A673 (cell line): ENCODE measurements around the gene RFX2. TPM values are rescaled to one million over a fixed set of nuclear protein-coding genes. Genes with fewer than 3 reads are reported as not detected.

Experiments
- BruUV-seq: library from RNA; stranded (reverse); fragments of 400-500 nt; replicated peaks from 2 replicates; lab custom pipeline; 2021; lab: Mats Ljungman, UMichigan
- CTCF ChIA-PET: fragments of 300-600 bp; sonication (Branson Sonifier 250); formaldehyde crosslinking; loops from one replicate; lab custom pipeline; 2022; ENCODE audit warnings: antibody characterized with exemption; lab: Charles Lee
- POLR2A ChIA-PET: fragments of 300-600 bp; sonication (Branson Sonifier 250); formaldehyde crosslinking; loops from one replicate; lab custom pipeline; 2022; ENCODE audit warnings: antibody characterized with exemption; ENCODE audit not compliant: low non-redundant PET; lab: Charles Lee
- DNase-seq: peaks from one replicate; pipeline ENCODE4 v3.0.0-alpha.2; 2015; ENCODE audit warnings: low spot score
- H3K27ac ChIP-seq: fragments of 200-600 bp; sonication (generic); 2 replicates; pipeline ENCODE4 v1.5.1; 2016; ENCODE audit warnings: mixed run types, low read depth, mild to moderate bottlenecking, mixed read lengths, antibody characterized with exemption, low read length; ENCODE audit not compliant: poor library complexity, severe bottlenecking
- H3K27me3 ChIP-seq: fragments of 200-600 bp; sonication (generic); replicated peaks from 2 replicates; pipeline ENCODE4 v1.6.1; 2017; ENCODE audit warnings: mixed run types, low read depth, mild to moderate bottlenecking, mixed read lengths, antibody characterized with exemption, low read length; ENCODE audit not compliant: insufficient read depth, poor library complexity
- H3K36me3 ChIP-seq: fragments of 200-600 bp; sonication (generic); 2 replicates; pipeline ENCODE4 v1.6.1; 2016; ENCODE audit warnings: mixed run types, mild to moderate bottlenecking, mixed read lengths, antibody characterized with exemption, low read length; ENCODE audit not compliant: insufficient read depth, poor library complexity, severe bottlenecking
- H3K4me1 ChIP-seq: fragments of 200-600 bp; sonication (generic); 2 replicates; pipeline ENCODE4 v1.6.1; 2017; ENCODE audit warnings: mixed run types, mild to moderate bottlenecking, mixed read lengths, antibody characterized with exemption, low read length; ENCODE audit not compliant: insufficient read depth, poor library complexity, severe bottlenecking
- H3K4me3 ChIP-seq: fragments of 200-600 bp; sonication (generic); 2 replicates; pipeline ENCODE4 v1.5.1; 2016; ENCODE audit warnings: low read depth, mixed run types, mild to moderate bottlenecking, mixed read lengths, low read length; ENCODE audit not compliant: poor library complexity, severe bottlenecking
- H3K9me3 ChIP-seq: fragments of 200-600 bp; sonication (generic); 2 replicates; pipeline ENCODE4 v1.6.1; 2016; ENCODE audit warnings: mixed run types, low read depth, mild to moderate bottlenecking, mixed read lengths, antibody characterized with exemption, low read length; ENCODE audit not compliant: poor library complexity, severe bottlenecking
- EZH2 ChIP-seq: fragments of 200-600 bp; sonication (generic); IDR thresholded peaks from 2 replicates; pipeline ENCODE4 v1.6.1; 2017; ENCODE audit warnings: borderline replicate concordance, low read depth, mild to moderate bottlenecking, mixed read lengths, antibody characterized with exemption, low read length; ENCODE audit not compliant: poor library complexity, severe bottlenecking
- intact Hi-C: fragments of 100-400 bp; cut with micrococcal nuclease; formaldehyde crosslinking; loops from one replicate; pipeline ENCODE4 v1.10.0; 2022; ENCODE audit not compliant: unreplicated experiment
- total RNA-seq: library from RNA; stranded (reverse); gene quantifications from 2 replicates; pipeline ENCODE4 v1.2.3, GENCODE V29; 2021
- TF ChIP-seq, protein P1 (sequence below): fragments of 300-800, 200-600 bp; sonication (generic); conservative IDR thresholded peaks from 2 replicates; pipeline ENCODE4 v1.5.1; 2017; ENCODE audit warnings: low read depth, mild to moderate bottlenecking, antibody characterized with exemption, low read length, moderate library complexity, mixed read lengths

Gene RFX2
- total RNA-seq, 1 experiment from 2014 or later: 11.7 TPM

GRCh38 chr19:6101291-6101825 lies 8.9 kb downstream of the RFX2 start:
- H3K27ac ChIP-seq: no peak overlapping the region
- no peak for TF ChIP-seq EZH2
- TF ChIP-seq, protein P1, sequence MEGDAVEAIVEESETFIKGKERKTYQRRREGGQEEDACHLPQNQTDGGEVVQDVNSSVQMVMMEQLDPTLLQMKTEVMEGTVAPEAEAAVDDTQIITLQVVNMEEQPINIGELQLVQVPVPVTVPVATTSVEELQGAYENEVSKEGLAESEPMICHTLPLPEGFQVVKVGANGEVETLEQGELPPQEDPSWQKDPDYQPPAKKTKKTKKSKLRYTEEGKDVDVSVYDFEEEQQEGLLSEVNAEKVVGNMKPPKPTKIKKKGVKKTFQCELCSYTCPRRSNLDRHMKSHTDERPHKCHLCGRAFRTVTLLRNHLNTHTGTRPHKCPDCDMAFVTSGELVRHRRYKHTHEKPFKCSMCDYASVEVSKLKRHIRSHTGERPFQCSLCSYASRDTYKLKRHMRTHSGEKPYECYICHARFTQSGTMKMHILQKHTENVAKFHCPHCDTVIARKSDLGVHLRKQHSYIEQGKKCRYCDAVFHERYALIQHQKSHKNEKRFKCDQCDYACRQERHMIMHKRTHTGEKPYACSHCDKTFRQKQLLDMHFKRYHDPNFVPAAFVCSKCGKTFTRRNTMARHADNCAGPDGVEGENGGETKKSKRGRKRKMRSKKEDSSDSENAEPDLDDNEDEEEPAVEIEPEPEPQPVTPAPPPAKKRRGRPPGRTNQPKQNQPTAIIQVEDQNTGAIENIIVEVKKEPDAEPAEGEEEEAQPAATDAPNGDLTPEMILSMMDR: no peak
- no TSS peak for BruUV-seq
- H3K4me1 ChIP-seq: peaks cover 12% of the 10 kb centered on the region
- DNase-seq: no peak
- intact Hi-C loops: no loop called here
- no peak overlapping the region for H3K4me3 ChIP-seq
- CTCF ChIA-PET: no interaction called here
- no peaks in the 10 kb centered on the region for H3K27me3 ChIP-seq
- no peaks in the 10 kb centered on the region for H3K36me3 ChIP-seq
- POLR2A ChIA-PET: no interaction called here
- H3K9me3 ChIP-seq: no peaks in the 10 kb centered on the region

- no peaks in the 10 kb centered on the region for H3K27me3 ChIP-seq
- DNase-seq: peak; percentile 64
- H3K4me3 ChIP-seq: no peak overlapping the region
- ChIA-PET POLR2A (interaction anchor here (0.6 kb wide), 1 partner anchor 10 kb away, joined by 8 read pairs; no protein-coding TSS in a partner anchor), CTCF (no interaction called here)
- peaks cover 12% of the 10 kb centered on the region for H3K4me1 ChIP-seq
- intact Hi-C loops: no loop called here
- no peak for TF ChIP-seq EZH2
- TF ChIP-seq, protein P1: no peak
- peak overlapping the region; percentile 72 for H3K27ac ChIP-seq
- H3K9me3 ChIP-seq: no peaks in the 10 kb centered on the region
- no peaks in the 10 kb centered on the region for H3K36me3 ChIP-seq
- BruUV-seq: no TSS peak
These were observed 9.9 kb downstream of the RFX2 start for GRCh38 chr19:6100284-6100915.

DNA sequence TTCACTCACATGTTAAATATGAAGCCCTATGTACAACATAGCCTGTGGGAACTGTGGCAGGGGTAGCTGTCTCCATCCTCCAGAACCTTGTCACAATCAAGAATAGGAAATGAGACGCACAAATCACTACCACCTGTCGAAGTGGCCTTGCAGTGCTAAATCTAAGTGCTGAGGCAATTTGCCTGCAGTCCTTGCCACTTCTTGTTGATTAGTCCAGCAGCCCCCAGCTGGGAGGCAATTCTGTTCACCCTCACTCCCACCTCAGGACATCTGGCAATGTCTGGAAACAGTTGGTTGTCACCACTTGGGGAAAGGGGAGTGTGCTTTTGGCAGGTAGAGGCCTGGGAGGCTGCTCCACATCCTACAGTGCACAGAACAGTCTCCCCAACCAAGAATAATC lies 10.7 kb downstream of the RFX2 start:
- H3K4me3 ChIP-seq: no peak overlapping the region
- H3K9me3 ChIP-seq: no peaks in the 10 kb centered on the region
- H3K27me3 ChIP-seq: no peaks in the 10 kb centered on the region
- no peak for TF ChIP-seq EZH2
- TF ChIP-seq, protein P1: no peak
- CTCF ChIA-PET: no interaction called here
- intact Hi-C loops: no loop called here
- no peaks in the 10 kb centered on the region for H3K36me3 ChIP-seq
- no TSS peak for BruUV-seq
- H3K27ac ChIP-seq: peak overlapping the region; percentile 72
- H3K4me1 ChIP-seq: peaks cover 12% of the 10 kb centered on the region
- POLR2A ChIA-PET: interaction anchor here (0.6 kb wide), 1 partner anchor 9 kb away, joined by 8 read pairs; no protein-coding TSS in a partner anchor
- DNase-seq: no peak
